H1 (cell line): Measurements from ENCODE around the gene ITSN1. TPM values are rescaled to one million over a fixed set of nuclear protein-coding genes. Genes with fewer than 3 reads are reported as not detected.

ENCODE experiments used
- ATF2 ChIP-seq: IDR thresholded peaks from 2 replicates; pipeline ENCODE4 v1.6.1; 2012; ENCODE audit warnings: low read length, inconsistent platforms
- CEBPB ChIP-seq: IDR thresholded peaks from 2 replicates; pipeline ENCODE4 v1.6.1; 2012; ENCODE audit warnings: low read depth, low read length
- CTBP2 ChIP-seq: IDR thresholded peaks from 2 replicates; pipeline ENCODE4 v1.7.0; 2011; ENCODE audit warnings: borderline replicate concordance, mild to moderate bottlenecking, moderate library complexity, mixed read lengths, low read length; ENCODE audit not compliant: insufficient read depth, insufficient read length
- EP300 ChIP-seq, 2 experiments: IDR thresholded peaks; 1 replicate in 1 of 2; 2 replicates in 1 of 2; pipeline ENCODE4 v1.6.1; 2011 to 2012; ENCODE audit warnings: low read depth in 2 of 2, low read length in 2 of 2, mild to moderate bottlenecking in 2 of 2, borderline replicate concordance in 1 of 2, inconsistent platforms in 1 of 2, moderate library complexity in 1 of 2
- JUND ChIP-seq: IDR thresholded peaks from 2 replicates; pipeline ENCODE4 v1.6.1; 2011; ENCODE audit warnings: mild to moderate bottlenecking, improper control_type of control experiment, low read length
- MAX ChIP-seq: IDR thresholded peaks from 2 replicates; pipeline ENCODE4 v1.6.1; 2012; ENCODE audit warnings: inconsistent platforms
- SIRT6 ChIP-seq: IDR thresholded peaks from one replicate; pipeline ENCODE4 v1.7.1; 2012; ENCODE audit warnings: low read length, inconsistent platforms
- polyA plus RNA-seq, 7 experiments: library from polyadenylated mRNA; depleted of rRNA in 3 of 7; stranded (reverse) in 5 of 7; unstranded in 2 of 7; fragments of >200 nt in 5 of 7; fragments of 200-250 nt in 2 of 7; gene quantifications; 1 replicate in 5 of 7; 2 replicates in 1 of 7; 4 replicates in 1 of 7; pipeline versions ENCODE4 v1.2.1 to v1.2.3, GENCODE V29; 2011 to 2013; ENCODE audit warnings: missing spikeins in 2 of 7, mixed read lengths in 2 of 7
- total RNA-seq: library from RNA; stranded (reverse); fragmentation: NEBNext Ultra II Directional; extraction: Animal tissue kit (Norgen Biotek cat#: 25700); gene quantifications from 2 replicates; pipeline ENCODE4 v1.2.1, GENCODE V29; 2021

The ITSN1 gene
- total and polyA plus RNA-seq, 2 of the 8 experiments (the other 6 are each of a cell fraction or from before 2014, with no cell fraction given) = 60.8 to 78.1 TPM

DNA sequence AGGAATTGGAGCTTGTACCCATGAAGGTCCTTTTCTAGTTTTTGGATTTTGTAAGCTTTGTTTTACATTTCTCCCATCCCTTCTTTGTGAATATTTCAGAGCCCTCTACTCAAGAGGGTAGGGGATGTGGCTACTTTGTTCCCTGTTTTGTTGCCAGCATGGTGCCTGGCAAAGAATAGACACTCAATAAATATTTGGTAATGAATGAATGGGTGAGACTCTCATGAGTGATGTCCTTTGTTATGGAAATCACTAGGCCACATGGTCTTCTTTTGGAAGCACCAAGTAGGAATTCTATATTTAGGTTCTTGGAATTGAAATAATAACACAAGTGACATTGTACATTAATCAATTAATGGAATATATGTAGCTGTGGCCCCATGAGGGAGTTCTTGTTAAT, 300.1 kb downstream of the ITSN1 start (continued):
- TF ChIP-seq CTBP2 = no peak
- TF ChIP-seq EP300 (IDR thresholded peaks at IDR 0.05; ENCODE audit: borderline replicate concordance in 1 of 2, low read depth in 2 of 2, low read length in 2 of 2) = no peak
- TF ChIP-seq SIRT6 = no peak
- TF ChIP-seq MAX = no peak
- no peak for TF ChIP-seq CEBPB
- no peak for TF ChIP-seq JUND
- no peak for TF ChIP-seq ATF2
